ENCODE measurements around the gene HPCAL1. TPM values are rescaled to one million over a fixed set of nuclear protein-coding genes. Genes with fewer than 3 reads are reported as not detected.

Gene HPCAL1
- total and polyA plus RNA-seq, 2 of the 8 experiments (the other 6 are each of a cell fraction or from before 2014, with no cell fraction given) = 5.8 to 8.6 TPM

DNA sequence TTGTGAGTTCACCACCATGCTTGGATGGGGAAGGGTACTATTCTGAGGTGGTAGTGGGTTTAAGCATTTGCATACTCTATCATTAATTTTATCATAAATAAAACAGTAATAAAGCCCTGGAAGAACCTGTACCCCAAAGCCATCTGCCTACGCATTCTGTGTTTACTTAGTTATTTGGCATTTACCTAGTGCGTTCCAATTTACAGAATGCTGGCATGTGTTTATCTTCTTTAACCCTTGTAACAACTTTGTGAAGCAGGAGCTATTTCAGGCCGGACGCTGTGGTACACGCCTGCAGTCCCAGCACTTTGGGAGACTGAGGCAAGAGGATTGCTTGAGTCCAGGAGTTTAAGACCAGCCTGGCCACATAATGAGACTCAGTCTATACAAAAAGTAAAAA, 163.2 kb downstream of the HPCAL1 start:
- no peak overlapping the region for H2BK5ac ChIP-seq (ENCODE audit: low read depth, low read length)
- H3K4ac ChIP-seq (replicated peaks; ENCODE audit: insufficient read length, low read depth, low read length) = no peak overlapping the region
- WGBS, 2 experiments (ENCODE audit: extremely low coverage in 1 of 2, insufficient coverage in 1 of 2, insufficient read length in 1 of 2, insufficient replicate concordance in 2 of 2, low coverage in 1 of 2, low lambda C conversion rate in 2 of 2, missing lambda C conversion rate in 1 of 2) = 95% methylated on average over 5 of the region's 5 CpGs; no CpG with 5 or more reads in 1 of the 2 experiments
- 0 out of 7 replicates have a peak, but pooled peaks cover 0 to 2% (median 0%) of the 10 kb centered on the region in 4 experiments for H3K27me3 ChIP-seq (replicated peaks in 1 of 4; ENCODE audit: control insufficient read depth in 3 of 4, extremely low read depth in 1 of 4, insufficient read depth in 3 of 4, low read length in 3 of 4)
- no peaks in the 10 kb centered on the region for H3K4me1 ChIP-seq (replicated peaks in 1 of 4; ENCODE audit: control insufficient read depth in 3 of 4, insufficient read depth in 4 of 4, low read length in 3 of 4)
- H3K36me3 ChIP-seq (ENCODE audit: control insufficient read depth in 2 of 4, insufficient read depth in 4 of 4, low read length in 3 of 4) = no peaks in the 10 kb centered on the region
- H3K9ac ChIP-seq (replicated peaks in 1 of 4; ENCODE audit: extremely low read depth in 1 of 4, low read depth in 3 of 4, low read length in 3 of 4) = no peak overlapping the region
- H3K9me3 ChIP-seq (ENCODE audit: insufficient read depth in 2 of 2, low read depth in 1 of 2, low read length in 1 of 2) = no peaks in the 10 kb centered on the region
- H2BK20ac ChIP-seq (ENCODE audit: low read length) = no peak overlapping the region
- H2BK15ac ChIP-seq (ENCODE audit: low read length) = no peak overlapping the region
- no peaks in the 10 kb centered on the region for H3K79me1 ChIP-seq (ENCODE audit: low read depth, low read length)
- POLR2A ChIA-PET (ENCODE audit: partially characterized antibody) = interaction anchor here (0.6 kb wide), 1 partner anchor 242 kb away, joined by 3 read pairs; no protein-coding TSS in a partner anchor
- no peak for FAIRE-seq
- H3K4me3 ChIP-seq (ENCODE audit: extremely low read depth in 1 of 4, insufficient read depth in 2 of 4, low read depth in 3 of 4, low read length in 4 of 4) = no peak overlapping the region
- no peak overlapping the region for H4K8ac ChIP-seq (ENCODE audit: extremely low read depth, insufficient read depth, low read length)
- no peak for DNase-seq (ENCODE audit: low read depth in 1 of 2, low spot score in 2 of 2)
- no peaks in the 10 kb centered on the region for H3K79me2 ChIP-seq (ENCODE audit: control insufficient read depth in 1 of 2, insufficient read depth in 2 of 2, low read length in 2 of 2)
- H3K27ac ChIP-seq (ENCODE audit: low read depth, low read length) = no peak overlapping the region
- CTCF ChIA-PET (ENCODE audit: partially characterized antibody) = no interaction called here
- H3K56ac ChIP-seq (replicated peaks; ENCODE audit: insufficient read length, low read depth, low read length) = no peak overlapping the region
- no peak overlapping the region for H4K5ac ChIP-seq (ENCODE audit: insufficient read length, low read depth, low read length)
- no peak overlapping the region for H2BK120ac ChIP-seq (replicated peaks; ENCODE audit: low read depth, low read length)
- no peaks in the 10 kb centered on the region for H3K23me2 ChIP-seq (ENCODE audit: low read depth, low read length)
- H3K18ac ChIP-seq (ENCODE audit: extremely low read depth, low read length) = no peak overlapping the region
- no peak overlapping the region for H2BK12ac ChIP-seq (ENCODE audit: low read depth, low read length)
- H3K4me2 ChIP-seq (ENCODE audit: insufficient read depth in 1 of 2, low read depth in 2 of 2, low read length in 2 of 2) = no peak overlapping the region
- no peak overlapping the region for H2AFZ ChIP-seq (ENCODE audit: low read length)
- no peak overlapping the region for H3K14ac ChIP-seq (ENCODE audit: insufficient read length)
- no peak overlapping the region for H2AK5ac ChIP-seq (ENCODE audit: low read depth, low read length)
- H4K20me1 ChIP-seq (replicated peaks in 1 of 2; ENCODE audit: control insufficient read depth in 1 of 2, insufficient read depth in 2 of 2, low read length in 2 of 2) = no peaks in the 10 kb centered on the region
- H4K91ac ChIP-seq (replicated peaks; ENCODE audit: insufficient read length, low read length) = no peak overlapping the region
- H3K23ac ChIP-seq (ENCODE audit: insufficient read length) = no peak overlapping the region
- no peak for TF ChIP-seq HDAC6 (IDR thresholded peaks at IDR 0.05; ENCODE audit: low read depth, low read length)
- no peak for TF ChIP-seq SIX5 (IDR thresholded peaks at IDR 0.05; ENCODE audit: low read depth, low read length)
- TF ChIP-seq, protein P1, sequence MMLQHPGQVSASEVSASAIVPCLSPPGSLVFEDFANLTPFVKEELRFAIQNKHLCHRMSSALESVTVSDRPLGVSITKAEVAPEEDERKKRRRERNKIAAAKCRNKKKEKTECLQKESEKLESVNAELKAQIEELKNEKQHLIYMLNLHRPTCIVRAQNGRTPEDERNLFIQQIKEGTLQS (IDR thresholded peaks at IDR 0.05; ENCODE audit: insufficient read depth, low read depth, low read length) = no peak
- TF ChIP-seq SP4 (IDR thresholded peaks at IDR 0.05; ENCODE audit: low read length) = no peak
- no peak for TF ChIP-seq SP1 (IDR thresholded peaks at IDR 0.05; ENCODE audit: low read depth, low read length)
- TF ChIP-seq EGR1 (IDR thresholded peaks at IDR 0.05; ENCODE audit: borderline replicate concordance, low read depth, low read length) = no peak
- no peak for TF ChIP-seq NRF1 (IDR thresholded peaks at IDR 0.05; ENCODE audit: low read depth, low read length)
- no peak for TF ChIP-seq JUND (IDR thresholded peaks at IDR 0.05; ENCODE audit: low read length)
- no peak for TF ChIP-seq YY1 (IDR thresholded peaks at IDR 0.05; ENCODE audit: low read depth, low read length)
- TF ChIP-seq, protein P2, sequence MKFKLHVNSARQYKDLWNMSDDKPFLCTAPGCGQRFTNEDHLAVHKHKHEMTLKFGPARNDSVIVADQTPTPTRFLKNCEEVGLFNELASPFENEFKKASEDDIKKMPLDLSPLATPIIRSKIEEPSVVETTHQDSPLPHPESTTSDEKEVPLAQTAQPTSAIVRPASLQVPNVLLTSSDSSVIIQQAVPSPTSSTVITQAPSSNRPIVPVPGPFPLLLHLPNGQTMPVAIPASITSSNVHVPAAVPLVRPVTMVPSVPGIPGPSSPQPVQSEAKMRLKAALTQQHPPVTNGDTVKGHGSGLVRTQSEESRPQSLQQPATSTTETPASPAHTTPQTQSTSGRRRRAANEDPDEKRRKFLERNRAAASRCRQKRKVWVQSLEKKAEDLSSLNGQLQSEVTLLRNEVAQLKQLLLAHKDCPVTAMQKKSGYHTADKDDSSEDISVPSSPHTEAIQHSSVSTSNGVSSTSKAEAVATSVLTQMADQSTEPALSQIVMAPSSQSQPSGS (IDR thresholded peaks at IDR 0.05; ENCODE audit: low read length) = no peak
- no peak for TF ChIP-seq TAF7 (optimal IDR thresholded peaks at IDR 0.05; ENCODE audit: borderline replicate concordance, low read depth, low read length)
- no peak for TF ChIP-seq GTF2F1 (IDR thresholded peaks at IDR 0.05; ENCODE audit: borderline replicate concordance, low read depth, low read length)
- TF ChIP-seq CTBP2 (IDR thresholded peaks at IDR 0.05; ENCODE audit: borderline replicate concordance, insufficient read depth, insufficient read length, low read length) = no peak
